Skeletal muscle tissue (tissue), 4 donors: Measurements from ENCODE around the gene CELF4. TPM values are rescaled to one million over a fixed set of nuclear protein-coding genes. Genes with fewer than 3 reads are reported as not detected.

Experiments used
- H3K27ac ChIP-seq: one replicate; pipeline ENCODE4 v1.7.0; 2013; ENCODE audit warnings: mild to moderate bottlenecking, low read depth, low read length, inconsistent platforms
- H3K27me3 ChIP-seq, 3 donors: one replicate each; pipeline ENCODE4 v1.7.0; 2013; ENCODE audit warnings: low read length in 3 of 3; ENCODE audit not compliant: control insufficient read depth in 3 of 3, insufficient read depth in 3 of 3
- H3K36me3 ChIP-seq, 3 donors: one replicate each; pipeline ENCODE4 v1.7.0; 2013; ENCODE audit warnings: low read length in 3 of 3; ENCODE audit not compliant: control insufficient read depth in 3 of 3, insufficient read depth in 3 of 3
- H3K4me1 ChIP-seq, 3 donors: one replicate each; pipeline ENCODE4 v1.7.0; 2013; ENCODE audit warnings: low read length in 3 of 3, mild to moderate bottlenecking in 3 of 3; ENCODE audit not compliant: control insufficient read depth in 3 of 3, insufficient read depth in 3 of 3
- H3K4me3 ChIP-seq, 3 donors: one replicate each; pipeline ENCODE4 v1.7.0; 2013; ENCODE audit warnings: low read length in 3 of 3
- H3K9ac ChIP-seq, 3 donors: one replicate each; pipeline ENCODE4 v1.7.0; 2013; ENCODE audit warnings: low read length in 3 of 3, mild to moderate bottlenecking in 3 of 3, moderate library complexity in 2 of 3, low read depth in 1 of 3
- H3K9me3 ChIP-seq, 3 donors: one replicate each; pipeline ENCODE4 v1.7.0; 2013; ENCODE audit warnings: low read length in 3 of 3; ENCODE audit not compliant: control insufficient read depth in 3 of 3
- total RNA-seq: library from RNA; depleted of rRNA; stranded (reverse); fragments of >200 nt; gene quantifications from one replicate; pipeline ENCODE4 v1.2.3, GENCODE V29; 2014
- donor health status: Osteomylitis.

The CELF4 gene
- total RNA-seq, 1 donor from 2014 or later, result not detected

DNA sequence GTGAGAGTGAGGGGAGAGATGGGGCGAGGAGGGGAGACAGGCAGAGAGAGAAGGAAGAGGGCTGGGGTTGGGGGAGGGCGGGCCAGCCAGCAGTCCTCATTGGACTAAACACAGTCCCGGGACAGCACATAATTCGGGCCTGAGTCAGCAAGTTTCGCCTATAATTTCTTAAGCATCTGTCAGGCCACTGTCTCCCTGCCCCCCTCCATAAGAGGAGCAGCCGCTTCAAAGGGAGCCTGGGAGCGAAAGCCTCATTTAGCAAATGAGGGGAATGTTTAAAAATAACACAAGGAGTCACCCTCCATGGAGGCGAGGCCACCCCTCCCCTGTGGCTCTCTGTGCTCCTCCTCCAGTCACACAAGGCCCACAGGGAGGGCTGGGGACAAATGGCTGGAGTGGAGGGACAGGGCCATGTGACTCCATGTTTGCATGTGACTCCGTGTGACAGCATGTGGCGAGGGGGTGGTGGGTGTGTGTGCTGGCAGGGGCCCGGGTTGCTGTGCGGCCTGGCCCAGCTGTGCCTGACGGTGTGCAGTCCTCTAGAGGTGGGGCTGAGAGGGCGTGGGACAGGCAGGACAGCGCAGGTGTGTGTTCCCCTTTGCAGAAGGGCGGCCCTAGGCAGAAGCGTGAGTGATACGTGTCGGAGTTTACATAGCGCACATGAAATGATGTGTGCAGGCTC, 162.4 kb downstream of the CELF4 start:
- H3K27me3 ChIP-seq, result no peaks in the 10 kb centered on the region
- peak overlapping the region; percentile 50 for H3K27ac ChIP-seq
- no peaks in the 10 kb centered on the region for H3K9me3 ChIP-seq
- H3K36me3 ChIP-seq, result no peaks in the 10 kb centered on the region
- peak overlapping the region in 1 of 3 donors; percentile 41 for H3K4me3 ChIP-seq
- H3K4me1 ChIP-seq, result peaks cover 8 to 15% (median 15%) of the 10 kb centered on the region in 3 donors
- H3K9ac ChIP-seq, result peak overlapping the region in 1 of 3 donors; percentile 57

- peak overlapping the region in 2 of 3 donors; percentile 33 to 57 for H3K9ac ChIP-seq
- peaks cover 8 to 15% (median 15%) of the 10 kb centered on the region in 3 donors for H3K4me1 ChIP-seq
Measured at GRCh38 chr18:37402735-37403099, 162.9 kb downstream of the CELF4 start.

GRCh38 chr18:37400802-37401201, 164.8 kb downstream of the CELF4 start:
- Histone ChIP-seq H3K4me1 (peaks cover 8 to 15% (median 15%) of the 10 kb centered on the region in 3 donors), H3K9ac (no peak overlapping the region), H3K27me3 (peaks cover 0 to 3% (median under 1%) of the 10 kb centered on the region in 3 donors), H3K27ac (no peak overlapping the region), H3K4me3 (no peak overlapping the region), H3K36me3 (no peaks in the 10 kb centered on the region), H3K9me3 (no peaks in the 10 kb centered on the region)

More at GRCh38 chr18:37402735-37403099, 162.9 kb downstream of the CELF4 start:
- peaks cover 0 to 3% (median 0%) of the 10 kb centered on the region in 3 donors for H3K27me3 ChIP-seq
- peak overlapping the region in 1 of 3 donors; percentile 41 for H3K4me3 ChIP-seq
- H3K27ac ChIP-seq, result peak overlapping the region; percentile 50
- no peaks in the 10 kb centered on the region for H3K9me3 ChIP-seq
- no peaks in the 10 kb centered on the region for H3K36me3 ChIP-seq

- no peaks in the 10 kb centered on the region for H3K9me3 ChIP-seq
- peaks cover 3 to 8% (median 4%) of the 10 kb centered on the region in 3 donors for H3K27me3 ChIP-seq
- no peak overlapping the region for H3K4me3 ChIP-seq
- no peak overlapping the region for H3K9ac ChIP-seq
- no peak overlapping the region for H3K27ac ChIP-seq
- no peaks in the 10 kb centered on the region for H3K36me3 ChIP-seq
- peaks cover 11 to 17% (median 13%) of the 10 kb centered on the region in 3 donors for H3K4me1 ChIP-seq
Measured at GRCh38 chr18:37398248-37398920, 167.2 kb downstream of the CELF4 start.

DNA sequence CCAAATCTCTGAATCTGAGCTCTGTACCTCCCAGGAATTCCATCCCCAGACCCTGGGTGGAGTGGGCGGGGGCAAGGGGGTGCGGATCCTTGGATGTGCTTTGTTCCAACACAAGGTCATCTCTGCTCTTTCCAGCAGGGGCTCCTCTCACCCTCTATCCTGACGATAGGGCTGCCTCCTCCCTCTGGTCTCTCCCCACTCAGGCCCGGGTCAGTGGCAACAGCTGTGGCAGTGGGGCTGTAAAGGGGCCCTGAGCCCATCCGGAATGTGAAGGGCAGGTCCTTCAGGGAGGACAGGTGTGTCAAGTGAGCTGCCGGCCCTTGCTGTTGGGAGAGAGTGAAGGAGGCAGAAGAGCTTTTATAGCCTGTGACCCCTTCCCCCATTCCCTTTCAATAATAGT, 167.8 kb downstream of the CELF4 start:
- Histone ChIP-seq H3K4me1 (peaks cover 8 to 11% (median 8%) of the 10 kb centered on the region in 3 donors), H3K27ac (no peak overlapping the region), H3K9ac (no peak overlapping the region), H3K4me3 (no peak overlapping the region), H3K27me3 (peaks cover 3 to 8% (median 8%) of the 10 kb centered on the region in 3 donors), H3K9me3 (no peaks in the 10 kb centered on the region), H3K36me3 (no peaks in the 10 kb centered on the region)

- Histone ChIP-seq H3K27me3 (peaks cover 3 to 14% (median 8%) of the 10 kb centered on the region in 3 donors), H3K36me3 (no peaks in the 10 kb centered on the region), H3K27ac (no peak overlapping the region), H3K9me3 (no peaks in the 10 kb centered on the region), H3K4me3 (no peak overlapping the region), H3K9ac (no peak overlapping the region), H3K4me1 (peaks cover 3 to 6% (median 3%) of the 10 kb centered on the region in 3 donors)
Measured at GRCh38 chr18:37396971-37397720, 168.5 kb downstream of the CELF4 start.

DNA sequence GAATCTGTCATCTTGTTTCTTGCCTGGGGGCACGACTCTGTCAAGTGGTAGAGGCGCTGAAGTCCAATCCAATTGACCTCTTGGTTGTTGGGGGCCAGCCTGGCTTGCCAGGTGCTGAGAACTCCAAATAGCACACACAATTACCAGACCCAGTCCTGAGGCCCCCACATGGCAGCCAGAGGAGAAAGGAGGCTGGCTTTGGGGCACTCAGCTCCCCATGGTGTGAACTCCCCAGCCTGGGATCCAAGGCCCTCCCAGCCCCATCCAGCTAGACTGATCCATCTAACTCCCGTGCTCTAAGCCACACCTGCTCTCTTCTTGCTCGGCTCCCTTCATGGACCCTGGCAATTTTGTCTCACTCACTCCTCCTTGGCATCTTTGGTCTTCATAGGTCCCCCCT, 170.0 kb downstream of the CELF4 start:
- Histone ChIP-seq H3K4me1 (peaks cover 3 to 6% (median 3%) of the 10 kb centered on the region in 3 donors), H3K9ac (no peak overlapping the region), H3K9me3 (no peaks in the 10 kb centered on the region), H3K36me3 (no peaks in the 10 kb centered on the region), H3K4me3 (no peak overlapping the region), H3K27ac (no peak overlapping the region), H3K27me3 (peaks cover 3 to 14% (median 14%) of the 10 kb centered on the region in 3 donors)

DNA sequence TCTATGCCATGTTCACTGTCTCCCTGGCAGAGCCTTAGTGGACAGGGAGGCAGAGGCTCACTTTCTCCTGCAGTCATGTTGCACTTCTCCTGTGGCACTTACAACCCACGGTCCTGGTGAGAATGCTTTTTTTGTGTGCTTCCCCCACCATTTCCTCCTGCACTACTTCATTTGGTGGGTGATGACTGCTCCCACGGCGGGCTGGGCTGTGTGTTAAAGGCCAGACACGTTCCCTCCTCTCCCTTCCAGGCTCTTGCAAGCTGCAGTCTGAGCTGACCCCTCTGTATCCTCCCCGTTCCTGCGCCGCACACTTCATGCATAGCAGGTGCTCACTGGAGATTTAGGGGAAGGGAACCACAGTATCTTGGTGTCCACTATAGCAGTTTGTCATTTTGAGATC, 170.5 kb downstream of the CELF4 start:
- Histone ChIP-seq H3K36me3 (no peaks in the 10 kb centered on the region), H3K9me3 (peaks cover 0 to 2% (median 0%) of the 10 kb centered on the region in 3 donors), H3K9ac (no peak overlapping the region), H3K4me3 (no peak overlapping the region), H3K27me3 (peaks cover 3 to 14% (median 14%) of the 10 kb centered on the region in 3 donors), H3K4me1 (peaks cover 3 to 6% (median 3%) of the 10 kb centered on the region in 3 donors), H3K27ac (no peak overlapping the region)

DNA sequence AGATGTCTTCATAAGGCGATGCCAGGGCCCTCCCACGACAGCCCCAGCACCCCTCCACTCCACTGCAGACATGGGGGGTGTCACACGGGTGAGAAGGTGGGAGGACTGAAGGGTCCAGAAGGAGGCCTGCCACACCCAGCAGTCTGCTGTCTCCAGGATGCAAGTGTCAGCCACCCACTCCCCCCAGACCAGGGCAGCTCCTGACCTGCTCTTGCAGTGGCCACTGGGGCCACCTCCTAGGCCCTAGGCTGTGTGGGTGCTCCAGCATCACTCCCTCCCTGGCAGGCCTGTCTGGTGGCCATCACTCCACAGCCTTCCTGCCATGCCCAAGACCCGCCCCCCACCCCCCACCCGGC, 171.0 kb downstream of the CELF4 start:
- Histone ChIP-seq H3K9ac (peak overlapping the region in 1 of 3 donors; percentile 25), H3K4me1 (peaks cover 3 to 6% (median 3%) of the 10 kb centered on the region in 3 donors), H3K9me3 (peaks cover 4 to 8% (median 5%) of the 10 kb centered on the region in 3 donors), H3K27ac (no peak overlapping the region), H3K36me3 (no peaks in the 10 kb centered on the region), H3K27me3 (peaks cover 3 to 14% (median 14%) of the 10 kb centered on the region in 3 donors), H3K4me3 (peak overlapping the region in 2 of 3 donors; percentile 57 to 67)
